ENCODE data around the gene SCYL3.

DNA sequence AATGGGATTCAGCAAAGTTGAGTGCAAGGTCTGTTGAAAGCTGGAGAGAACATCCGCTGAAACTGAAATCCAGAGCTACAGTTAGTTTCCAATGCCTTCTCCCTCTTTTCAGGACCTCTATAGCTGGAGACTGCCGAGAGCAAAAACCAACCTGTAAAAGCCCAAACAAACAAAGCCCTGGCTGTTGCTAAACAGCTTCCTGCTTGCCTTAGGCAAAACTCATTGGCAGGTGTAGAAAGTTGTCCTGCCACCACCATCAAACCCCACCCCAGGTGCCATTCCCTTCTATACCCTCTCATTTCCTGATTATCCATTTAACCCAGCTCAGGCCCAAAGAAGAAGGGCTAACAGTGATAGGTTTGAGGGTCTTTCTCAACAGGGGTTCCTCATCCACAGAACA, 24.7 kb downstream of the SCYL3 start:
- TF ChIP-seq POLR2A (IDR thresholded peaks at IDR 0.05; ENCODE audit: insufficient read depth in 1 of 2, low read depth in 2 of 2, low read length in 2 of 2) (no peak), POLR2AphosphoS5 (IDR thresholded peaks at IDR 0.05; ENCODE audit: low read depth, low read length) (no peak), MAZ (IDR thresholded peaks at IDR 0.05; ENCODE audit: borderline replicate concordance, low read depth, low read length) (no peak), MAZ (CRISPR knock-in tag; IDR thresholded peaks at IDR 0.05; ENCODE audit: low read depth) (no peak), EZH2 (conservative IDR thresholded peaks at IDR 0.05; ENCODE audit: low read depth, low read length) (no peak), IRF2 (CRISPR knock-in tag; IDR thresholded peaks at IDR 0.05) (no peak), CTCF (CRISPR knock-in tag; IDR thresholded peaks at IDR 0.05) (no peak), ZNF430 (CRISPR knock-in tag; IDR thresholded peaks at IDR 0.05) (no peak), XRCC5 (optimal IDR thresholded peaks at IDR 0.05; ENCODE audit: low read length) (no peak), HOMEZ (CRISPR knock-in tag; IDR thresholded peaks at IDR 0.05; ENCODE audit: low read depth) (no peak), THAP9 (CRISPR knock-in tag; IDR thresholded peaks at IDR 0.05; ENCODE audit: borderline replicate concordance) (no peak)
- TF ChIP-seq, protein P1, sequence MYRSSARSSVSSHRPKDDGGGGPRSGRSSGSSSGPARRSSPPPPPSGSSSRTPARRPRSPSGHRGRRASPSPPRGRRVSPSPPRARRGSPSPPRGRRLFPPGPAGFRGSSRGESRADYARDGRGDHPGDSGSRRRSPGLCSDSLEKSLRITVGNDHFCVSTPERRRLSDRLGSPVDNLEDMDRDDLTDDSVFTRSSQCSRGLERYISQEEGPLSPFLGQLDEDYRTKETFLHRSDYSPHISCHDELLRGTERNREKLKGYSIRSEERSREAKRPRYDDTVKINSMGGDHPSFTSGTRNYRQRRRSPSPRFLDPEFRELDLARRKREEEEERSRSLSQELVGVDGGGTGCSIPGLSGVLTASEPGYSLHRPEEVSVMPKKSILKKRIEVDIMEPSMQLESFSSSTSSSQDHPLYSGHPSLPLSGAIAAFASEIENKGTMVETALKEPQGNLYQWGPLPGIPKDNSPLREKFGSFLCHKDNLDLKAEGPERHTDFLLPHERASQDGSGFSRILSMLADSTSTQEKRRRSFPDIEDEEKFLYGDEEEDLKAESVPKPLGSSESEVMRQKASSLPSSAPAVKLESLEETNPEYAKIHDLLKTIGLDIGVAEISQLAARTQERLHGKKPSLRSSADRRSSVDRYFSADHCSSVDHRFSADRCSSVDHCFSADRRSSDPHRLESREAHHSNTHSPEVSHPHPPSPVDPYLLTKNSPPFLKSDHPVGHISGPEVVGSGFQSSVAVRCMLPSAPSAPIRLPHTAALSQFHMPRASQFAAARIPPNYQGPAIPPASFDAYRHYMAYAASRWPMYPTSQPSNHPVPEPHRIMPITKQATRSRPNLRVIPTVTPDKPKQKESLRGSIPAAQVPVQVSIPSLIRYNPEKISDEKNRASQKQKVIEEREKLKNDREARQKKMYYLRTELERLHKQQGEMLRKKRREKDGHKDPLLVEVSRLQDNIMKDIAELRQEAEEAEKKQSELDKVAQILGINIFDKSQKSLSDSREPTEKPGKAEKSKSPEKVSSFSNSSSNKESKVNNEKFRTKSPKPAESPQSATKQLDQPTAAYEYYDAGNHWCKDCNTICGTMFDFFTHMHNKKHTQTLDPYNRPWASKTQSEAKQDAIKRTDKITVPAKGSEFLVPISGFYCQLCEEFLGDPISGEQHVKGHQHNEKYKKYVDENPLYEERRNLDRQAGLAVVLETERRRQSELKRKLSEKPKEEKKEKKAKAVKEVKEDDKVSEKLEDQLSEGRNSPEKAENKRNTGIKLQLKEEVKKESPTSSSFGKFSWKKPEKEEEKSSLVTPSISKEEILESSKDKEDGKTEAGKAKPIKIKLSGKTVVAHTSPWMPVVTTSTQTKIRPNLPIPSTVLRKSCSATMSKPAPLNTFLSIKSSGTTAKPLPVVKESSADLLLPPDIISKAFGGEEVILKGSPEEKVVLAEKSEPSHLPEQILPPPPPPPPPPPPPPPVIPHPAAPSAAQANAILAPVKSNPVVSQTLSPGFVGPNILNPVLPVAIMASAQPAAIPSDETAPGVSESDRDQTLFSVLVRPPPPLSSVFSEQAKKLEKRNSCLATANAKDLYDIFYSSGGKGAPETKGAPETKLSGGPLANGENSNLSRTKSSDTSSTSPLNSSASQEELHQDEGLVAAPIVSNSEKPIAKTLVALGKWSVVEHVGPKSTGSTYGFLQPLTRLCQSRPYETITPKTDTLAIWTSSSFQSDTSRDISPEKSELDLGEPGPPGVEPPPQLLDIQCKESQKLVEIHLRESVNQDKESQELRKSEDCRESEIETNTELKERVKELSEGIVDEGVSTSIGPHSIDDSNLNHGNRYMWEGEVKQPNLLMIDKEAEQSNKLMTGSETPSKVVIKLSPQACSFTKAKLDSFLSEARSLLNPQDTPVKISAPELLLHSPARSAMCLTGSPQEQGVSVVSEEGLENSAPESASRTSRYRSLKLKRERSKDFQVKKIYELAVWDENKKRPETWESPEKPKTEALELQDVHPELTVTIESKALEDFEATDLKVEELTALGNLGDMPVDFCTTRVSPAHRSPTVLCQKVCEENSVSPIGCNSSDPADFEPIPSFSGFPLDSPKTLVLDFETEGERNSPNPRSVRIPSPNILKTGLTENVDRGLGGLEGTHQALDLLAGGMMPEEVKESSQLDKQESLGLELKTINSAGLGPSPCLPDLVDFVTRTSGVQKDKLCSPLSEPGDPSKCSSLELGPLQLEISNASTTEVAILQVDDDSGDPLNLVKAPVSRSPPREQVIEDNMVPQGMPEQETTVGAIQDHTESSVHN (CRISPR knock-in tag; IDR thresholded peaks at IDR 0.05): no peak

Data from HepG2 (cell line).